ENCODE measurements around the gene PCSK5. TPM values are rescaled to one million over a fixed set of nuclear protein-coding genes. Genes with fewer than 3 reads are reported as not detected.
"Not testable (repeated sequence)": the region's sequence is repeated elsewhere in the genome, so short reads cannot be mapped to it uniquely, and the experiment has no call there.

Gene PCSK5
- total RNA-seq, 4 donors from 2014 or later: 37.7 to 53.4 (median 43.1) TPM

DNA sequence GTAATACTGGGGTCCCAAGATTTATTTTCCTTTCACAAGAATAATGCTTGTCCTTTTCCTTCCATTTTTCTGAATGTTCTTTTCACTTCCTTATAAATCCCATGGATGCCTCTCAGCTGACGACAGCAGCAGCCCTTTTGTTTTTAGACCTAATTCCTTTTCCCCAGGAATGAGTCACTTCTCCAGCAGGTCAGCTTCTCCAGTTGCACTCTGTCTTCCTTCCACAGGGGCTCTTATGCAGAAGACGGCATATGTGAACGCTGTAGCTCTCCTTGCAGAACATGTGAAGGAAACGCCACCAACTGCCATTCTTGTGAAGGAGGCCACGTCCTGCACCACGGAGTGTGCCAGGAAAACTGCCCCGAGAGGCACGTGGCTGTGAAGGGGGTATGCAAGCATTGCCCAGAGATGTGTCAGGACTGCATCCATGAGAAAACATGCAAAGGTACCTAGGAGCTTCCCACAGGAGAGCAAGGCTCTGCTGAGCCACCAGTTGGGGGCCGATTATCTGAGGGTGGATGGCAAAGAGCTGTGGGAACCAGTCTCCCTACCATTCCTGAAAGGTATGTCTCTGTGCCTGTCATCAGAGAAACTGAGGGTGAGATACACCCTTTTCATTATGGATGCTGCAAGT is 430.8 kb downstream of the PCSK5 start:
- DNase-seq (ENCODE audit: low spot score): no peak
- no peak for ATAC-seq (ENCODE audit: low FRiP score)
- TF ChIP-seq, protein P1, sequence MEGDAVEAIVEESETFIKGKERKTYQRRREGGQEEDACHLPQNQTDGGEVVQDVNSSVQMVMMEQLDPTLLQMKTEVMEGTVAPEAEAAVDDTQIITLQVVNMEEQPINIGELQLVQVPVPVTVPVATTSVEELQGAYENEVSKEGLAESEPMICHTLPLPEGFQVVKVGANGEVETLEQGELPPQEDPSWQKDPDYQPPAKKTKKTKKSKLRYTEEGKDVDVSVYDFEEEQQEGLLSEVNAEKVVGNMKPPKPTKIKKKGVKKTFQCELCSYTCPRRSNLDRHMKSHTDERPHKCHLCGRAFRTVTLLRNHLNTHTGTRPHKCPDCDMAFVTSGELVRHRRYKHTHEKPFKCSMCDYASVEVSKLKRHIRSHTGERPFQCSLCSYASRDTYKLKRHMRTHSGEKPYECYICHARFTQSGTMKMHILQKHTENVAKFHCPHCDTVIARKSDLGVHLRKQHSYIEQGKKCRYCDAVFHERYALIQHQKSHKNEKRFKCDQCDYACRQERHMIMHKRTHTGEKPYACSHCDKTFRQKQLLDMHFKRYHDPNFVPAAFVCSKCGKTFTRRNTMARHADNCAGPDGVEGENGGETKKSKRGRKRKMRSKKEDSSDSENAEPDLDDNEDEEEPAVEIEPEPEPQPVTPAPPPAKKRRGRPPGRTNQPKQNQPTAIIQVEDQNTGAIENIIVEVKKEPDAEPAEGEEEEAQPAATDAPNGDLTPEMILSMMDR (IDR thresholded peaks at IDR 0.05): no peak

DNA sequence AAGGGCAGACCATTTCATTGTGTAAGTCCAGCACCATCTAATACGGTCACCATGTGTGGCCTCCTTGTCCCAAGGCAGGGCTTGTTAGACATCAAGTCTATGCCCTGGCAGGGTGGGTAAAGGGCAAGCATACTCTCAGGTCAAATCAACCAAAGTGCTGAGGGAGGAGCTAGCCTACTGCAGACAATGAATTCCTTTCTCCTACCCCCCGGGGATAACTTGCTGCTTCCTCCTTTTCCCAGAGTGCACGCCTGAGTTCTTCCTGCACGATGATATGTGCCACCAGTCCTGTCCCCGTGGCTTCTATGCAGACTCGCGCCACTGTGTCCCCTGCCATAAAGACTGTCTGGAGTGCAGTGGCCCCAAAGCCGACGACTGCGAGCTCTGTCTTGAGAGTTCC is 432.3 kb downstream of the PCSK5 start:
- DNase-seq (ENCODE audit: low spot score): no peak
- TF ChIP-seq, protein P1 (IDR thresholded peaks at IDR 0.05): no peak
- no peak for ATAC-seq (ENCODE audit: low FRiP score)

DNA sequence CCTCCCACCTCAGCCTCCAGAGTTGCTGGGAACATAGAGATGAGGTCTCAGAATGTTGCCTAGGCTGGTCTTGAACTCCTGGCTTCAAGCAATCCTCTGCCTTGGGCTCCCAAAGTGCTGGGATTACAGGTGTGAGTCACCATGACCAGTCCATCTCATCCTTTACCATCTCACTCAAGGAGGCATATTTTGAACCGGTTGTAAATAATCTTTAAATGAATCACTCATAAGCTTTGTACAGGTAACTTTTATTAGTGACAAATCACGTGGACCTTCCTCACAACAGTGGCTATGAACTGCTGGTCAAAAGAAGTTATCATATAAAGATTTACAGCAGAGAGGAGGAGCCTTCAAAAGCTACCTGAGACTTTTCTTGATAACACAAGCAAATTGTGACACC is 433.0 kb downstream of the PCSK5 start:
- TF ChIP-seq, protein P1 (IDR thresholded peaks at IDR 0.05): no peak
- DNase-seq (ENCODE audit: low spot score): no peak
- ATAC-seq (ENCODE audit: low FRiP score): no peak

DNA sequence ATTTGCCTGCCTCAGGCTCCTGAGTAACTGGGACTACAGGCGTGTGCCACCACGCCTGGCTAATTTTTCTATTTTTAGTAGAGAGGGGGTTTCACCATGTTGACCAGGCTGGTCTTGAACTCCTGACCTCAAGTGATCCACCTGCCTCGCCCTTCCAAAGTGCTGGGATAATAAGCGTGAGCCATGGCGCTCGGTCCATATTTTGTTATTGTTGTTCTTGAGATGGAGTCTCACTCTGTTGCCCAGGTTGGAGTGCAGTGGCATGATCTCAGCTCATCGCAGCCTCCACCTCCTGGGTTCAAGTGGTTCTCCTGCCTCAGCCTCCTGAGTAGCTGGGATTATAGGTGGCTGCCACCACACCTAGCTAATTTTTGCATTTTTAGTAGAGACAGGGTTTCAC is 433.6 kb downstream of the PCSK5 start:
- ATAC-seq (ENCODE audit: low FRiP score); DNase-seq (ENCODE audit: low spot score): not testable (repeated sequence)

DNA sequence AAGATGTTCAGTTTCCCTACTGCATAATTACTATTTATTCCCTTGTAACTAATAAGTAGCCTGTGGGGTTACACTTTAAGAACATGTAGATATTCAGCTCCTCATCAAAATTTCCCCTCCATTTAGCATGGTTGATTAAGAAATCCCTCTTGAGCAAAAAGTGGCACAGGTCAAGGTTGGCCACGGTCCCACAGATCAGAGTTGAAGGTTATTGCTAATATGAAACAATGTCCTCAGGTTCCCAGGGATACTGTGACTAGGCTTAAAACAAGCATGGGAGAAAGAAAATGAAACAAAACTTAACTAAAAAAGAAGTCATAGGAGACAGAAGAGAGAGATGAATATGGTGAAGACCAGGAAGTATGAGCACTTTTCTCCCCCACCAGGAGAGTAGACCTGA is 439.6 kb downstream of the PCSK5 start:
- no peak for ATAC-seq (ENCODE audit: low FRiP score)
- TF ChIP-seq, protein P1 (IDR thresholded peaks at IDR 0.05): no peak

DNA sequence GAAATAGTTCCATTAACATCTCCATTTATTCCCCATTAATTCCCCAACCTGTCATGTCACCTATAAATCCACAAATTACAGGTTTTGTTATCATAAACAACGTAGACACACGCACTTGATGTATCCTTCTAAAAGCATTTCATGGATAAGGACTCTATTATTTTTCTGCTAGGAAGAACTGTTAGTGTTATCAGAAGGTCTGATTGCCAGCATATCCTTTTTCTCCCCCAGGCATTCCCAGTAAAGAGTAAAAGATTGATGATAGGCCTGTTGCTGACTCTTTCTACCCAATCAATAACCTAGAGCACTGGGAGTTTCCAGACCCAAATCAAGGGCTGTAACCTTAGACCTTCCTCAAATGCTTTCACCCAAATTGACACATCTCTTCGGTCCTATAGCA is 442.9 kb downstream of the PCSK5 start:
- TF ChIP-seq, protein P1 (IDR thresholded peaks at IDR 0.05): no peak
- DNase-seq (ENCODE audit: low spot score): no peak
- no peak for ATAC-seq (ENCODE audit: low FRiP score)

More for the DNA sequence above, 439.6 kb downstream of the PCSK5 start:
- DNase-seq (ENCODE audit: low spot score): no peak

DNA sequence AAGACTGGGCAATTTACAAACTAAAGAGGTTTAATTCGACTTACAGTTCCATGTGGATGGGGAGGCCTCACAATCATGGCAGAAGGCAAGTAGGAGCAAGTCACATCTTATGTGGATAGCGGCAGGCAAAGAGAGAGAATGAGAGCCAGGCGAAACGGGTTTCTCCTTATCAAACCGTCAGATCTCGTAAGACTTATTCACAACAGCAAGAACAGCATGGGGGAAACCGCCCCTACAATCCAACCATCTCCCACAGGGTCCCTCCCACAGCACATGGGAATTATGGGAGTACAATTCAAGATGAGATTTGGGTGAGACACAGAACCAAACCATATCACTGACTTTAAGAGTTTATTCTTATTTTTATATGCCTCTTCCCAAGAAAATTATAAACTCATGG is 443.5 kb downstream of the PCSK5 start:
- no peak for ATAC-seq (ENCODE audit: low FRiP score)
- TF ChIP-seq, protein P1 (IDR thresholded peaks at IDR 0.05): no peak
- DNase-seq (ENCODE audit: low spot score): no peak

Data from omental fat pad (tissue), 4 donors.